GM12892 (cell line): ENCODE data around the gene ZBTB7A.

Experiments
- POLR2A ChIP-seq: IDR thresholded peaks from 2 replicates; pipeline ENCODE4 v1.6.1; 2011; ENCODE audit warnings: low read depth, low read length, control low read depth
- POLR2AphosphoS5 ChIP-seq: IDR thresholded peaks from 2 replicates; pipeline ENCODE4 v1.6.1; 2011; ENCODE audit warnings: low read depth, low read length, control low read depth

DNA sequence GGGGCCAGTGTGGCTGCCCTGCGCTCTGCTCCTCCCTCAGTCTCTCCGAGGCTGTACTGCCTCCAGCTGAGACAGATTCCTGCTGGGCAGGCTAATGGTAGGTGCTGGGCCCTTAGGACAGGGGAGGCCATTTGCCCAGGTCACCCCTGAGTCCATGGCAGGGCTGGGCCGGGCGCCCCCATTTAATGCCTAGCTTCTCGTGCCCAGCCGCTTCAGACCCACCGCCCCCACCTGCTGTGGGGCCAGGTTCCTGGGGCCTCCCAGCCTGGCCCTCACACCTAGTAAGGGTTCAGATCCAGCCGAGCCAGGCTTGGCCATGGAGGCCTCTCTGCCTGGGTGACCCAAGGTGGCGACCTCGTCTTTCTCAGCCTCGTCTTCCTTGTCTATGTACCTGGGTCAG is 41.4 kb downstream of the ZBTB7A start:
- no peak for TF ChIP-seq POLR2AphosphoS5
- no peak for TF ChIP-seq POLR2A
